Smooth muscle cell (in vitro differentiated cells): ENCODE measurements around the gene PIGBOS1. TPM values are rescaled to one million over a fixed set of nuclear protein-coding genes. Genes with fewer than 3 reads are reported as not detected.
A peak's percentile ranks its signal among the peaks of the same experiment; 100 is the strongest.
"Not testable (repeated sequence)": the region's sequence is repeated elsewhere in the genome, so short reads cannot be mapped to it uniquely, and the experiment has no call there.

Source experiments
- DNase-seq: peaks from one replicate; lab custom pipeline; 2025; ENCODE audit not compliant: unreplicated experiment; lab: John Stamatoyannopoulos, UW
- H2AFZ ChIP-seq: fragments of 200-600 bp; sonication (generic); 2 replicates; pipeline ENCODE4 v1.6.0; 2016; ENCODE audit warnings: antibody characterized with exemption, low read depth, mild to moderate bottlenecking
- H3F3A ChIP-seq: fragments of 200-600 bp; sonication (generic); 2 replicates; pipeline ENCODE4 v1.6.0; 2017; ENCODE audit warnings: antibody characterized with exemption, low read depth
- H3K27ac ChIP-seq: fragments of 200-600 bp; sonication (generic); 2 replicates; pipeline ENCODE4 v1.5.1; 2016; ENCODE audit warnings: low read depth, mild to moderate bottlenecking
- H3K27me3 ChIP-seq: fragments of 200-600 bp; sonication (generic); 2 replicates; pipeline ENCODE4 v1.6.1; 2016; ENCODE audit warnings: low read depth, mild to moderate bottlenecking
- H3K36me3 ChIP-seq: fragments of 200-600 bp; sonication (generic); 2 replicates; pipeline ENCODE4 v1.5.1; 2016; ENCODE audit warnings: low read depth
- H3K4me1 ChIP-seq: fragments of 200-600 bp; sonication (generic); 2 replicates; pipeline ENCODE4 v1.5.1; 2016; ENCODE audit warnings: low read depth
- H3K4me2 ChIP-seq: fragments of 200-600 bp; sonication (generic); 2 replicates; pipeline ENCODE4 v1.6.0; 2016; ENCODE audit warnings: mild to moderate bottlenecking
- H3K4me3 ChIP-seq: fragments of 200-600 bp; sonication (generic); 2 replicates; pipeline ENCODE4 v1.5.1; 2016; ENCODE audit warnings: mild to moderate bottlenecking
- H3K79me2 ChIP-seq: fragments of 200-600 bp; sonication (generic); 2 replicates; pipeline ENCODE4 v1.6.0; 2016; ENCODE audit warnings: low read depth, mild to moderate bottlenecking
- H3K9ac ChIP-seq: fragments of 200-600 bp; sonication (generic); 2 replicates; pipeline ENCODE4 v1.6.0; 2016; ENCODE audit warnings: low read depth
- H3K9me3 ChIP-seq: fragments of 200-600 bp; sonication (generic); replicated peaks from 2 replicates; pipeline ENCODE4 v1.5.1; 2016; ENCODE audit warnings: low read depth
- H4K20me1 ChIP-seq: fragments of 200-600 bp; sonication (generic); 2 replicates; pipeline ENCODE4 v1.6.0; 2016; ENCODE audit warnings: low read depth
- WGBS: methylation state at CpG from one replicate; pipeline ENCODE4 v1.1.7; 2016; ENCODE audit warnings: low lambda C conversion rate; 5-methylcytosine and 5-hydroxymethylcytosine counted together
- polyA plus RNA-seq: library from polyadenylated mRNA; unstranded; fragments of >200 nt; fragmentation: Nextera tagmentation; extraction: Ambion mirVana; gene quantifications from 2 replicates; pipeline ENCODE4 v1.2.1, GENCODE V29; 2016
- total RNA-seq: library from RNA; depleted of rRNA; stranded (reverse); fragments of >200 nt; gene quantifications from 2 replicates; pipeline ENCODE4 v1.2.3, GENCODE V29; 2014
- TF ChIP-seq, protein P1 (sequence below): fragments of 200-600 bp; sonication (generic); IDR thresholded peaks from 2 replicates; pipeline ENCODE4 v1.5.1; 2017; ENCODE audit warnings: borderline replicate concordance, mild to moderate bottlenecking, antibody characterized with exemption; ENCODE audit not compliant: insufficient read depth, poor library complexity, severe bottlenecking

The PIGBOS1 gene
- total and polyA plus RNA-seq, 2 experiments from 2014 or later: 14.6 to 25.0 TPM

GRCh38 chr15:55319537-55320237, 764 bp upstream of the PIGBOS1 start:
- DNase-seq: no peak

GRCh38 chr15:55302801-55303200, 16.1 kb downstream of the PIGBOS1 start:
- H3K4me3 ChIP-seq, H3K27me3 ChIP-seq, H3K9ac ChIP-seq, H3K9me3 ChIP-seq, DNase-seq, H4K20me1 ChIP-seq, H3K36me3 ChIP-seq, H3F3A ChIP-seq, H3K27ac ChIP-seq, H3K4me1 ChIP-seq, H2AFZ ChIP-seq, H3K4me2 ChIP-seq, H3K79me2 ChIP-seq: not testable (repeated sequence)
- WGBS: no CpG with 5 or more reads among the region's 32 CpGs

More at GRCh38 chr15:55319537-55320237, 764 bp upstream of the PIGBOS1 start:
- 76% methylated on average over 4 of the region's 4 CpGs for WGBS
- Histone ChIP-seq H3K4me3 (peak overlapping the region; percentile 71), H4K20me1 (no peaks in the 10 kb centered on the region), H3K79me2 (peaks cover 3% of the 10 kb centered on the region), H3F3A (no peaks in the 10 kb centered on the region), H3K27me3 (no peaks in the 10 kb centered on the region), H3K9ac (peak overlapping the region; percentile 89), H3K4me1 (peaks cover 22% of the 10 kb centered on the region), H3K9me3 (no peaks in the 10 kb centered on the region), H3K27ac (no peak overlapping the region), H2AFZ (peak overlapping the region; percentile 81), H3K4me2 (peak overlapping the region; percentile 81), H3K36me3 (no peaks in the 10 kb centered on the region)
- TF ChIP-seq, protein P1, sequence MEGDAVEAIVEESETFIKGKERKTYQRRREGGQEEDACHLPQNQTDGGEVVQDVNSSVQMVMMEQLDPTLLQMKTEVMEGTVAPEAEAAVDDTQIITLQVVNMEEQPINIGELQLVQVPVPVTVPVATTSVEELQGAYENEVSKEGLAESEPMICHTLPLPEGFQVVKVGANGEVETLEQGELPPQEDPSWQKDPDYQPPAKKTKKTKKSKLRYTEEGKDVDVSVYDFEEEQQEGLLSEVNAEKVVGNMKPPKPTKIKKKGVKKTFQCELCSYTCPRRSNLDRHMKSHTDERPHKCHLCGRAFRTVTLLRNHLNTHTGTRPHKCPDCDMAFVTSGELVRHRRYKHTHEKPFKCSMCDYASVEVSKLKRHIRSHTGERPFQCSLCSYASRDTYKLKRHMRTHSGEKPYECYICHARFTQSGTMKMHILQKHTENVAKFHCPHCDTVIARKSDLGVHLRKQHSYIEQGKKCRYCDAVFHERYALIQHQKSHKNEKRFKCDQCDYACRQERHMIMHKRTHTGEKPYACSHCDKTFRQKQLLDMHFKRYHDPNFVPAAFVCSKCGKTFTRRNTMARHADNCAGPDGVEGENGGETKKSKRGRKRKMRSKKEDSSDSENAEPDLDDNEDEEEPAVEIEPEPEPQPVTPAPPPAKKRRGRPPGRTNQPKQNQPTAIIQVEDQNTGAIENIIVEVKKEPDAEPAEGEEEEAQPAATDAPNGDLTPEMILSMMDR: no peak

GRCh38 chr15:55297315-55297714, 21.6 kb downstream of the PIGBOS1 start:
- no peaks in the 10 kb centered on the region for H3K9me3 ChIP-seq

GRCh38 chr15:55290528-55291057, 28.3 kb downstream of the PIGBOS1 start:
- 28% methylated on average over 17 of the region's 17 CpGs for WGBS
- H4K20me1 ChIP-seq: no peaks in the 10 kb centered on the region
- H3K9ac ChIP-seq: peak overlapping the region; percentile 90
- H3K4me1 ChIP-seq: peaks cover 7% of the 10 kb centered on the region
- TF ChIP-seq, protein P1: peak; percentile 93
- peak overlapping the region; percentile 99 for H3K4me3 ChIP-seq
- H2AFZ ChIP-seq: peak overlapping the region; percentile 99
- no peaks in the 10 kb centered on the region for H3K27me3 ChIP-seq
- no peaks in the 10 kb centered on the region for H3K9me3 ChIP-seq
- peak overlapping the region; percentile 99 for H3K4me2 ChIP-seq
- H3F3A ChIP-seq: no peaks in the 10 kb centered on the region
- peaks cover 31% of the 10 kb centered on the region for H3K79me2 ChIP-seq
- H3K36me3 ChIP-seq: no peaks in the 10 kb centered on the region
- peak; percentile 42 for DNase-seq
- peak overlapping the region; percentile 82 for H3K27ac ChIP-seq

More at GRCh38 chr15:55297315-55297714, 21.6 kb downstream of the PIGBOS1 start:
- Histone ChIP-seq H4K20me1 (no peaks in the 10 kb centered on the region), H2AFZ (no peak overlapping the region), H3K79me2 (no peaks in the 10 kb centered on the region), H3K4me3 (no peak overlapping the region), H3K4me1 (no peaks in the 10 kb centered on the region), H3K4me2 (no peak overlapping the region), H3K27me3 (no peaks in the 10 kb centered on the region), H3K27ac (no peak overlapping the region), H3K36me3 (no peaks in the 10 kb centered on the region), H3F3A (no peaks in the 10 kb centered on the region), H3K9ac (no peak overlapping the region)
- TF ChIP-seq, protein P1: no peak
- no peak for DNase-seq
